Colonic mucosa (tissue), 4 donors: ENCODE data around the gene AUTS2. TPM values are rescaled to one million over a fixed set of nuclear protein-coding genes. Genes with fewer than 3 reads are reported as not detected.

Source experiments
- DNase-seq: peaks from one replicate; pipeline ENCODE4 v3.0.0-alpha.2; 2020
- H3K27ac ChIP-seq: fragments of 200-600 bp; one replicate; pipeline ENCODE4 v1.8.0; 2021
- H3K27me3 ChIP-seq: fragments of 200-600 bp; one replicate; pipeline ENCODE4 v1.8.0; 2021
- H3K36me3 ChIP-seq: fragments of 200-600 bp; one replicate; pipeline ENCODE4 v1.8.0; 2021
- H3K4me1 ChIP-seq: fragments of 200-600 bp; one replicate; pipeline ENCODE4 v1.8.0; 2021; ENCODE audit warnings: mild to moderate bottlenecking
- H3K4me3 ChIP-seq: fragments of 200-600 bp; one replicate; pipeline ENCODE4 v1.8.0; 2021
- H3K9ac ChIP-seq, 2 donors: one replicate each; pipeline ENCODE4 v1.7.0; 2013; ENCODE audit warnings: control low read depth in 2 of 2, low read depth in 2 of 2, low read length in 2 of 2
- H3K9me3 ChIP-seq: fragments of 200-600 bp; one replicate; pipeline ENCODE4 v1.8.0; 2021
- intact Hi-C: fragments of 100-400 bp; cut with DNase I; formaldehyde crosslinking; loops from one replicate; pipeline ENCODE4 v1.14.1; 2022
- total RNA-seq, 2 donors: library from RNA; stranded (reverse); fragmentation: NEBNext Ultra II Directional in 1 of 2; extraction: Animal tissue kit (Norgen Biotek cat#: 25700) in 1 of 2; gene quantifications; one replicate each; pipeline ENCODE4 v1.2.1, GENCODE V29; 2021
- TF ChIP-seq, protein P1 (sequence below): fragments of 200-600 bp; IDR thresholded peaks from one replicate; pipeline ENCODE4 v1.8.0; 2022; ENCODE audit warnings: antibody characterized with exemption, mild to moderate bottlenecking
- donor health status: healthy.
- donor health status: DM: no; HTN: no; CAD: no.
- donor health status: DM: no; HTN: no; CAD: no.

AUTS2 gene
- total RNA-seq, 2 donors from 2014 or later, result 39.8 to 42.3 TPM

DNA sequence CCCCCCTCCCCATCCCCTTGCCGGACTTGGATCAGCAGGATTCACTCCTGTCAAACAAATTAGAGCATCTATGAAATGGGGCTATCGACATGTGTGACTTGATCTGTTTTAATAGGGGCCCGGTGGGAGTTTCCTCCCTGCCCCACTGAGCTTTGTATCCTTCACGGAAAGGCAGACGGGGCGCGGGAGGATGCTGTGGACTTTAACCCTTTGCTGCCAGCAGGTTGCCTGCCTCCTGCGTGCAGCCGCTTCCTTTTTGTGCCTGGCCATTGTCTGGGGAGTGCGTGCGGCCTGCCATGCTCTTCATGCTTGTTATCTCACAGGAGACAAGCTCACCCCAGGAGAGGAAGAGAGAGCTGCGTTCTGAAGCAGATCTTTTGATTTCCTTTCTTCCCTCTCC, 1020.9 kb downstream of the AUTS2 start:
- H3K27ac ChIP-seq, result no peak overlapping the region
- H3K27me3 ChIP-seq, result no peaks in the 10 kb centered on the region
- DNase-seq, result peak; percentile 38
- H3K9ac ChIP-seq, result no peak overlapping the region
- H3K4me3 ChIP-seq, result no peak overlapping the region
- H3K36me3 ChIP-seq, result no peaks in the 10 kb centered on the region
- no peaks in the 10 kb centered on the region for H3K9me3 ChIP-seq
- intact Hi-C loops, result no loop called here
- TF ChIP-seq, protein P1, sequence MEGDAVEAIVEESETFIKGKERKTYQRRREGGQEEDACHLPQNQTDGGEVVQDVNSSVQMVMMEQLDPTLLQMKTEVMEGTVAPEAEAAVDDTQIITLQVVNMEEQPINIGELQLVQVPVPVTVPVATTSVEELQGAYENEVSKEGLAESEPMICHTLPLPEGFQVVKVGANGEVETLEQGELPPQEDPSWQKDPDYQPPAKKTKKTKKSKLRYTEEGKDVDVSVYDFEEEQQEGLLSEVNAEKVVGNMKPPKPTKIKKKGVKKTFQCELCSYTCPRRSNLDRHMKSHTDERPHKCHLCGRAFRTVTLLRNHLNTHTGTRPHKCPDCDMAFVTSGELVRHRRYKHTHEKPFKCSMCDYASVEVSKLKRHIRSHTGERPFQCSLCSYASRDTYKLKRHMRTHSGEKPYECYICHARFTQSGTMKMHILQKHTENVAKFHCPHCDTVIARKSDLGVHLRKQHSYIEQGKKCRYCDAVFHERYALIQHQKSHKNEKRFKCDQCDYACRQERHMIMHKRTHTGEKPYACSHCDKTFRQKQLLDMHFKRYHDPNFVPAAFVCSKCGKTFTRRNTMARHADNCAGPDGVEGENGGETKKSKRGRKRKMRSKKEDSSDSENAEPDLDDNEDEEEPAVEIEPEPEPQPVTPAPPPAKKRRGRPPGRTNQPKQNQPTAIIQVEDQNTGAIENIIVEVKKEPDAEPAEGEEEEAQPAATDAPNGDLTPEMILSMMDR, result no peak
- H3K4me1 ChIP-seq, result peaks cover 4% of the 10 kb centered on the region

DNA sequence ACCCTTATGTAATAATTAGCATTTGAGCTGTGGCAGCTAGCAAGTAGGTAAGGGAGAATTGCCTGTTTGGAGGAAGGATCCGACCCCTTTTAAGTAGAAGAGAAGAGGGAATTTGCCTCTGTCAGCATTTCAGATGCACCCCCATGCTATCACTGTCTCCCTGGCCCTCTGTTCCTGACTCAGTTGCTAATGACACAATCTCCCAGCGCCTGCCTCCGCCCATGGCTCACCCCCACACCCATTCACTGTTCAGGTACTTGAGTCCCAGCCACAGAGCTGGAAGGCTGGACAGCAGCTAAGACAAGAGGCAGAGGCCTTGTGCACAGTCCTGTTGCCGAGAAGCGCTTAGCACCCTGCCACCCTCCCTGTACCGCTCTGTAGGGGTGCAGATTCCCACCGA, 1021.4 kb downstream of the AUTS2 start:
- intact Hi-C loops, result no loop called here
- no peak overlapping the region for H3K27ac ChIP-seq
- no peaks in the 10 kb centered on the region for H3K36me3 ChIP-seq
- H3K9me3 ChIP-seq, result no peaks in the 10 kb centered on the region
- no peak overlapping the region for H3K9ac ChIP-seq
- H3K4me3 ChIP-seq, result no peak overlapping the region
- H3K4me1 ChIP-seq, result peaks cover 4% of the 10 kb centered on the region
- DNase-seq, result no peak
- no peaks in the 10 kb centered on the region for H3K27me3 ChIP-seq
- TF ChIP-seq, protein P1, result no peak

DNA sequence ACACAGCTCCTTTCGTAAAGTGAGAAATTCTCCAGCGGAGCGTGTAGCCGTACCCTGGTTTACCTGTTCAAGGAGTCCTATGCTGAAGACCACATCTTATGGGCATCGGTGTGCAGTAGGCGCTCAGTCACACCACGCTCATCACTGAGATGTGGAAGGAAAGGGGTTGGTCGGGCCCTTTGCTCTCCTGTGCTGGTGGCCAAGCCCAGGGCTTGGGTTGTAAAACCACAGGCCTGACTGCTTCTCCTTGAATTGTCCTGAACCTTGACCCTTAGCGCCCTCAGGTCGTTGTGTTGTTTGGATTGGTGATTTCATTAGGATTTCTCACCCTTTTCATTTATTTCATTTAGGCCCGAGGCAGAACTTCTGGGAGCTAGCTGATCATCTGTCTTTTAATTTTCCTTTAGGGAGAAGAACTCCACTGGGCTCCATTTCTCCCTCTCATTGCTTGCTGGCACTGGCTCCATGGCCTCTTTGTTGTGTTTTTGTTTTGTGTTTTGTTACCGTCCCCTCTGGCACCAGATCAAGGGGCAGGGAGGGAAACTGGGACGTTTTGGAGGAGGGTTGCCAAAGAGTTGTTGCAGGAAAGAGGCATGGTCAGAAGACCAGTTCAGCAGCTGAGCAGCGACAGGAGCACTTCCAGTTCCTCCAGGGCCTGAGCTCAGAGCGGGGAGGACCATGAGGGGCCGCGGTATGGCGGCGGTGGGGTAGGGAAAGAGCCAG, 1022.2 kb downstream of the AUTS2 start:
- Histone ChIP-seq H3K9ac (no peak overlapping the region), H3K27me3 (no peaks in the 10 kb centered on the region), H3K4me3 (no peak overlapping the region), H3K27ac (no peak overlapping the region), H3K9me3 (no peaks in the 10 kb centered on the region), H3K36me3 (no peaks in the 10 kb centered on the region), H3K4me1 (peaks cover 4% of the 10 kb centered on the region)
- intact Hi-C loops, result no loop called here
- TF ChIP-seq, protein P1, result no peak
- DNase-seq, result no peak

DNA sequence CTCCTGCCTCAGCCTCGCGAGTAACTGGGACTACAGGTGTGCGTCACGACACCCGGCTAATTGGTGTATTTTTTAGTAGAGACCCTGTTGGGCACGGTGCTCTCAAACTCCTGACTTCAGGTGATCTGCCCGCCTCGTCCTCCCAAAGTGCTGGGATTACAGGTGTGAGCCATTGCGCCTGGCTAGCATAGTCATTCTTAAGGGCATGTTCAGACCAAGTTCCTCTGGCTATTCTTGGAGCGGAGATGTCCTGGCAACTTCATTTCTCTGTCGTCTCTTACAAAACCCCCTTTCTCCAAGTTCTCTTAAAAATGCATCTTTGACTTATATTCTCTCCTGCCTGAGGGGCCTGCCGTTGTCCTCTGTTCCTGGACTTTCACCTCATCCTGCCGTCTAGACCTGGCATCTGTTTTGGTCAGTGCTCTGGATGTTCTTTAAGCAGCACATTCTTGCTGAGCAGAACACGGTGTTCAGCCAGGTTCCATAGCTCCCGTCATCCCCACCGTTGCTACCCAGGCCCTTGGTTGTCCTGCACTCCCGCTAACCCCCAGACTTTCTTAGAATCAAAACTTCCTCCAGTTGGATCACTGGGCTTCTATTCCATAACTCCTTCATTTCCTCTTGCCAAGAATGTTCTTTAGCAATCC, 1023.8 kb downstream of the AUTS2 start:
- Histone ChIP-seq H3K27ac (no peak overlapping the region), H3K4me1 (peaks cover 4% of the 10 kb centered on the region), H3K36me3 (no peaks in the 10 kb centered on the region), H3K4me3 (no peak overlapping the region), H3K27me3 (no peaks in the 10 kb centered on the region), H3K9me3 (no peaks in the 10 kb centered on the region), H3K9ac (no peak overlapping the region)
- DNase-seq, result no peak
- intact Hi-C loops, result no loop called here
- TF ChIP-seq, protein P1, result no peak

DNA sequence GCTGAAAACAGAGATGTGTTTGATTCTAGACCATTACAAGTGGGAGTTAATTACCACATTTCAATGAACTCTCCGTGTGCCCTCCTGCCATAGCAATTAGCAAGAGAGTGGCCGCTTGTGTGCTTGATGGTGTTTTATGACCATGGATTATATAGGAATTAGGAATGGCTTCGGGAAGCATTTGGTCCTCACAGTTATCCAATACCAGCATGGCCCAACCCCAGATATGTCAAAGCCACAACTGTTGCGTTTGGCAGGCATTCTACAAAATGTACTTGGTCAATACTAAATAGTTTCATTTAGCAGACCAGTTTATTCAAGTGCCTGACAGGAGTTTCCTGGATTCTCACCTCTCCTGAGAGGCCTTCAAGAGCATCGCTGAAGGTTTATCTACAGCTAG, 1024.7 kb downstream of the AUTS2 start:
- intact Hi-C loops, result no loop called here

More for the DNA sequence above, 1024.7 kb downstream of the AUTS2 start:
- no peak overlapping the region for H3K27ac ChIP-seq
- TF ChIP-seq, protein P1, result no peak
- no peak overlapping the region for H3K4me3 ChIP-seq
- H3K4me1 ChIP-seq, result peaks cover 4% of the 10 kb centered on the region
- DNase-seq, result no peak
- no peaks in the 10 kb centered on the region for H3K36me3 ChIP-seq
- H3K9ac ChIP-seq, result no peak overlapping the region
- H3K27me3 ChIP-seq, result no peaks in the 10 kb centered on the region
- H3K9me3 ChIP-seq, result no peaks in the 10 kb centered on the region
